Psoas muscle (tissue), 8 donors: ENCODE measurements around the gene PLCG2. TPM values are rescaled to one million over a fixed set of nuclear protein-coding genes. Genes with fewer than 3 reads are reported as not detected.
A peak's percentile ranks its signal among the peaks of the same experiment; 100 is the strongest.

Experiments
- ATAC-seq, 4 donors: fragments of 200-7000 bp; cut with Tn5 transposase; one replicate each; pipeline ENCODE4 v1.9.1; 2020; ENCODE audit warnings: moderate library complexity in 3 of 4, mild to moderate bottlenecking in 2 of 4
- DNase-seq, 2 donors: peaks; one replicate each; pipeline ENCODE4 v3.0.0-alpha.2; 2020
- H3K27ac ChIP-seq: fragments of 200-600 bp; one replicate; pipeline ENCODE4 v1.8.0; 2022
- H3K27me3 ChIP-seq, 3 donors: fragments of 200-600 bp in 1 of 3; one replicate each; pipeline versions ENCODE4 v1.6.1 to v1.8.0; 2013 to 2022; ENCODE audit warnings: low read length in 2 of 3, mild to moderate bottlenecking in 2 of 3, moderate library complexity in 1 of 3; ENCODE audit not compliant: insufficient read depth in 3 of 3
- H3K36me3 ChIP-seq, 2 donors: fragments of 200-600 bp in 1 of 2; one replicate each; pipeline versions ENCODE4 v1.6.1 to v1.8.0; 2013 to 2022; ENCODE audit warnings: low read depth in 1 of 2, mild to moderate bottlenecking in 1 of 2, moderate library complexity in 1 of 2; ENCODE audit not compliant: insufficient read depth in 1 of 2
- H3K4me1 ChIP-seq: fragments of 200-600 bp; one replicate; pipeline ENCODE4 v1.8.0; 2022
- H3K4me3 ChIP-seq: fragments of 200-600 bp; one replicate; pipeline ENCODE4 v1.8.0; 2022; ENCODE audit warnings: mild to moderate bottlenecking
- H3K9me3 ChIP-seq: fragments of 200-600 bp; one replicate; pipeline ENCODE4 v1.8.0; 2022
- WGBS, 3 donors: extraction: QIAGEN DNeasy Blood & Tissue Kit; methylation state at CpG; one replicate each; pipeline versions ENCODE4 v1.1.6 to v1.1.7; 2013; 5-methylcytosine and 5-hydroxymethylcytosine counted together
- intact Hi-C, 2 donors: fragments of 100-400 bp; cut with DNase I; formaldehyde crosslinking; loops; one replicate each; pipeline versions ENCODE4 v1.11.0 to v1.14.2; 2022
- polyA plus RNA-seq, 3 donors: library from polyadenylated mRNA; stranded (reverse); fragments of 200-250 nt; gene quantifications; one replicate each; pipeline ENCODE4 v1.2.3, GENCODE V29; 2013
- total RNA-seq, 4 donors: library from RNA; stranded (reverse); fragmentation: NEBNext Ultra II Directional in 2 of 4; extraction: Animal tissue kit (Norgen Biotek cat#: 25700) in 2 of 4; gene quantifications; one replicate each; pipeline versions ENCODE4 v1.2.1 to v1.2.4, GENCODE V29; 2021 to 2023
- TF ChIP-seq, protein P1 (sequence below): fragments of 200-600 bp; IDR thresholded peaks from one replicate; pipeline ENCODE4 v1.8.0; 2022; ENCODE audit warnings: antibody characterized with exemption
- donor health status: healthy with polysubstance abuse.
- donor health status: DM: no; HTN: no; CAD: no; lungs with moderate emphysema.
- donor health status: Bipolar disorder and iron deficiency.
- donor health status: healthy.
- donor health status: DM: yes; HTN: yes; CAD: no.
- donor health status: DM: no; HTN: no; CAD: no.
- donor health status: DM: no; HTN: no; CAD: no.
- donor health status: DM: yes; HTN: yes; CAD: no.

PLCG2 gene
- total and polyA plus RNA-seq, 7 donors: 0.96 to 4.8 (median 2.5) TPM

DNA sequence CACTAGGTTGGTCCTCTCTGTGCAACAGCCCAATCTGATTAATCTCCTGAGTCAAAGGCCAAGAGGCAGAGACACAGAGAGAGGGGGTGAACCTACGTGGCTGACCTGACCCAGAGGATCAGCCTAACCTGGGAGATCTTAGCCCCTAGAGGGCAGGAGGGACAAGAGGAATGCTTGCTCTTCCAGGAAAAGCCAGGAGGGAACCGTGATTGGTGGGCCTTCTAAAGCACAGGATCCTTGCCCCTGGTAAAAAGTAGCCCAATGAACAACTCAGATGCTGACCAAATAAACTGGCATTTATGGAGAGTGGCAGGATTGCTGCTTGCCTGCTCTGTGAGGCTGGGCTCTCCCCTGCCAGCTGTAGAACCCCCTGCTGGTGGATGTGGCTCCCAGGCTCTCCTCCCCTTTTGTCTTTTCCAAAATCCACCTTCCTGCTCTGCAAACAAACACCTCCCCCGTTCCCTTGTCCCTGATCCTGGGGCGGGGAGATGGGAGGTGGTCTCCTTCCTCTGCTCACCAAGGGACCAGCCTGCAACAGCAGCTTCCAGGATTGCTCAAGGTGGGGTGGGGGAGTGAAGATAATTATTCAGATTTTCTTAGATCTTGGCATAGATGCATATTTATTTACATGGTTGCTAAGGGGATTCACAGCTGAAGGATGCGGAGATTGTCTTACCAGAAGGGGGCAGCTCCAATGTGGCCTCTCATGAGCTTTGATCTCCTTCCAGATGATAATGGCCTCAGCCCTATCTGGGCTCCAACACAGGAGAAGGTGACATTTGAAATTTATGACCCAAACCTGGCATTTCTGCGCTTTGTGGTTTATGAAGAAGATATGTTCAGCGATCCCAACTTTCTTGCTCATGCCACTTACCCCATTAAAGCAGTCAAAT, 160.3 kb downstream of the PLCG2 start:
- DNase-seq: no peak
- Histone ChIP-seq H3K4me1 (no peaks in the 10 kb centered on the region), H3K9me3 (no peaks in the 10 kb centered on the region), H3K4me3 (no peak overlapping the region), H3K27ac (no peak overlapping the region), H3K36me3 (no peaks in the 10 kb centered on the region), H3K27me3 (peaks cover 0 to 6% (median 0%) of the 10 kb centered on the region in 3 donors)
- TF ChIP-seq, protein P1, sequence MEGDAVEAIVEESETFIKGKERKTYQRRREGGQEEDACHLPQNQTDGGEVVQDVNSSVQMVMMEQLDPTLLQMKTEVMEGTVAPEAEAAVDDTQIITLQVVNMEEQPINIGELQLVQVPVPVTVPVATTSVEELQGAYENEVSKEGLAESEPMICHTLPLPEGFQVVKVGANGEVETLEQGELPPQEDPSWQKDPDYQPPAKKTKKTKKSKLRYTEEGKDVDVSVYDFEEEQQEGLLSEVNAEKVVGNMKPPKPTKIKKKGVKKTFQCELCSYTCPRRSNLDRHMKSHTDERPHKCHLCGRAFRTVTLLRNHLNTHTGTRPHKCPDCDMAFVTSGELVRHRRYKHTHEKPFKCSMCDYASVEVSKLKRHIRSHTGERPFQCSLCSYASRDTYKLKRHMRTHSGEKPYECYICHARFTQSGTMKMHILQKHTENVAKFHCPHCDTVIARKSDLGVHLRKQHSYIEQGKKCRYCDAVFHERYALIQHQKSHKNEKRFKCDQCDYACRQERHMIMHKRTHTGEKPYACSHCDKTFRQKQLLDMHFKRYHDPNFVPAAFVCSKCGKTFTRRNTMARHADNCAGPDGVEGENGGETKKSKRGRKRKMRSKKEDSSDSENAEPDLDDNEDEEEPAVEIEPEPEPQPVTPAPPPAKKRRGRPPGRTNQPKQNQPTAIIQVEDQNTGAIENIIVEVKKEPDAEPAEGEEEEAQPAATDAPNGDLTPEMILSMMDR: no peak
- intact Hi-C loops: loop anchor here (2.0 kb wide), 1 partner anchor 291 kb away; no protein-coding TSS in a partner anchor
- WGBS, 3 donors: 42 to 54% (median 49%) methylated on average over 7 of the region's 7 CpGs
- no peak for ATAC-seq

DNA sequence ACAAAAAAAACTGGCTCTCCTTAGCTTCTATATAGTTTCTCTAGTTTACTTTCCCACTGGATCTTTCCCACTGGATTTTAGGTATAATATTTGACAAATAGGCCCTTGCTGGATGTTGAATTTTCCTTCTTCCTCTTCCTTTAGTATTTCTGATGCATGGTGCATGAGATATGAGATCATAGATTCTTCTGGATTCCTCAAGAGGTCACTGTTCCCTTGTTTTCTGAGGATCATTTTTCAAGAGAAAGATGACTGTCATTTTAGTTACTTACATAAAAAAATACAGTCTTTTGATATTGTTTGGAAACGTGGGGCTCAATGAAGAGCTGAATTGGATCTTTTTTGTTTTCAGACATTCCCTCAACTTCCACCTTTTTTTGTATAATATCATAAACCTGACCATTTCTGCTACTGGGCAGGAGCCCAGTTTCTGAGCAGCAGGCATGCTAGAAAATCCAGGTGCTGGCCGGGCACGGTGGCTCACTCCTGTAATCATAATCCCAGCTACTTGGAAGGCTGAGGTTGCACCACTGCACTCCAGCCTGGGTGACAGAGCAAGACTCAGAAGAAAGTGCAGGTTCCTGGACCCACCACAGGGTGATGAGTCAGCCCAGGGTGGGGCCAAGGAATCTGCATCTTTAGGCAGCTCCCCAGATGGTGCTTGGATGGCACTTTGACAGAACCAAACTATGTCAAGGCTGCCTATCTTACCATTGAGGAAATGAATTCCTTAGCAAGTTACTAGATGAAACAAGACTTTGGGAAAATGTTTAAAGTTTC, 161.9 kb downstream of the PLCG2 start:
- no peak for ATAC-seq
- peaks cover 0 to 3% (median 0%) of the 10 kb centered on the region in 3 donors for H3K27me3 ChIP-seq
- no peaks in the 10 kb centered on the region for H3K4me1 ChIP-seq
- TF ChIP-seq, protein P1: peak; percentile 20
- intact Hi-C loops: loop anchor here (2.0 kb wide), 1 partner anchor 290 kb away; no protein-coding TSS in a partner anchor
- no peak overlapping the region for H3K4me3 ChIP-seq
- no peaks in the 10 kb centered on the region for H3K36me3 ChIP-seq
- H3K9me3 ChIP-seq: no peaks in the 10 kb centered on the region
- WGBS, 3 donors: 15 to 28% (median 19%) methylated on average over 3 of the region's 3 CpGs
- no peak for DNase-seq
- no peak overlapping the region for H3K27ac ChIP-seq

DNA sequence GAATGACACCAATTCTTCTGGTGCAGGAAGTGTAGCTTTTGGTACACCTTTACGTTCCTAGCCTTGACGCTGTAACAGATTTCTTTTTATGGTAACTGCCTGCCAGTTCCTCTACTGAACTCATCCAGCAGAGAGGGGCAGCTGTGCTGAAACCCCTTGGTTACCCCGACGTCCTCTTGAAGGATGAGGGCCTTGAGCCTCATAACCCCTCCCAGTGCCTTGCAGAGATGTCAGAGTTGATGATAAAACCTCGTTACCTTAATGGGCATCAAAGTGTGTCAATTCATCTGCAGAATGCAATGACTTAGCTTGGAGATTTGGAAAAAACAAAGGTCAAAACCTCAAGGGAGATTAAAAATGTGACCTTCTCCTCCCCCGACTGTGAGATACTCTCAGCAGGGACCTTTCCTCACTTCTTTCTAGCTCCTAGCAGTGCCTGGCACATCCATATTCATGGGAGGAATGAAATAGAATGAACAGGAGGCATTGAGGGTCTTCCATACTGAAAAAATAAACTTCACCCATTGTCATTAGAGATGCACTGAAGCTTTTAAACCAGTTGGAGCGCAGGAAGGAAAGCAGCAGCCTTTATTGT, 163.0 kb downstream of the PLCG2 start:
- Histone ChIP-seq H3K4me3 (no peak overlapping the region), H3K27me3 (peaks cover 0 to 3% (median 0%) of the 10 kb centered on the region in 3 donors), H3K9me3 (no peaks in the 10 kb centered on the region), H3K4me1 (no peaks in the 10 kb centered on the region), H3K36me3 (no peaks in the 10 kb centered on the region), H3K27ac (no peak overlapping the region)
- DNase-seq: no peak
- TF ChIP-seq, protein P1: no peak
- intact Hi-C loops: no loop called here
- no peak for ATAC-seq
- 53 to 66% (median 53%) methylated on average over 7 of the region's 7 CpGs for WGBS, 3 donors

DNA sequence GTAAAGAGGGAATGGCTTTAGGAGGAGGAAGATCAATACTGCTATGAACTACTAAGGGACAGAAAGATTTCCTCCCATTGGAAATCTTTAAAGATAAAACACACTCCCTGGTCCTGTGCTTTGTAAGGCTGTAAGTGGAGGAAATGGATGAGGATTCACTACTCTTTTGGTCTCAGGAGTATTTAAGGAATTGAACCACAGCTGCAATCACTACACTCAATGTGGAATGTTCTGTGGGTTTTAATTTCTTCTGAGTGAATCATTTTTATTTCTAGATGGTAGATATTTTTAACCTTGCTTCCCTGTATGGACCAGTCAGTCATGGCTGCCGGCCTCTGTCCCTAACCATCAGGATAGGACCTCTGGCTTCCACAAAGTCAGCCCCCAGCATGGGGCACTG, 166.6 kb downstream of the PLCG2 start:
- Histone ChIP-seq H3K27ac (no peak overlapping the region), H3K4me1 (no peaks in the 10 kb centered on the region), H3K9me3 (no peaks in the 10 kb centered on the region), H3K4me3 (no peak overlapping the region), H3K36me3 (no peaks in the 10 kb centered on the region), H3K27me3 (no peaks in the 10 kb centered on the region)
- TF ChIP-seq, protein P1: no peak
- DNase-seq (no peak), ATAC-seq (no peak)
- intact Hi-C loops: no loop called here
- 72 to 82% (median 81%) methylated on average over 1 of the region's 1 CpG for WGBS, 3 donors
